Neural cell (in vitro differentiated cells): ENCODE data around the gene MLLT1. TPM values are rescaled to one million over a fixed set of nuclear protein-coding genes. Genes with fewer than 3 reads are reported as not detected.

ENCODE experiments used
- H2AFZ ChIP-seq: fragments of 200-600, 300-800 bp; sonication (generic), shearing (Covaris generic); 2 replicates; pipeline ENCODE4 v1.6.0; 2014; ENCODE audit warnings: low read depth, mild to moderate bottlenecking, antibody characterized with exemption, low read length, moderate library complexity
- H3F3A ChIP-seq: fragments of 200-600 bp; shearing (Covaris generic); 2 replicates; pipeline ENCODE4 v1.6.1; 2016; ENCODE audit warnings: mild to moderate bottlenecking, moderate library complexity, mixed read lengths, antibody characterized with exemption, low read length; ENCODE audit not compliant: insufficient read depth, poor library complexity, severe bottlenecking
- H3K27ac ChIP-seq: fragments of 200-600, 300-800 bp; sonication (generic), shearing (Covaris generic); 2 replicates; pipeline ENCODE4 v1.5.1; 2014; ENCODE audit warnings: mild to moderate bottlenecking, low read length, moderate library complexity
- H3K27me3 ChIP-seq: fragments of 300-800, 200-600 bp; sonication (generic), shearing (Covaris generic); 2 replicates; pipeline ENCODE4 v1.6.0; 2014; ENCODE audit warnings: mild to moderate bottlenecking, low read depth, low read length, moderate library complexity; ENCODE audit not compliant: insufficient read depth
- H3K36me3 ChIP-seq: fragments of 300-800, 200-600 bp; sonication (generic), shearing (Covaris generic); 2 replicates; pipeline ENCODE4 v1.5.1; 2014; ENCODE audit warnings: mild to moderate bottlenecking, antibody characterized with exemption, low read length, moderate library complexity; ENCODE audit not compliant: insufficient read depth
- H3K4me2 ChIP-seq: fragments of 300-800, 200-600 bp; sonication (generic), shearing (Covaris generic); 2 replicates; pipeline ENCODE4 v1.6.0; 2014; ENCODE audit warnings: mild to moderate bottlenecking, low read length
- H3K4me3 ChIP-seq: fragments of 300-800, 200-600 bp; sonication (generic), shearing (Covaris generic); 2 replicates; pipeline ENCODE4 v1.5.1; 2014; ENCODE audit warnings: mild to moderate bottlenecking, low read length, moderate library complexity
- H3K79me2 ChIP-seq: fragments of 200-600 bp; shearing (Covaris generic); replicated peaks from 2 replicates; pipeline ENCODE4 v1.6.0; 2014; ENCODE audit warnings: mild to moderate bottlenecking, low read length, moderate library complexity; ENCODE audit not compliant: insufficient read depth
- H3K9ac ChIP-seq: fragments of 300-800, 200-600 bp; sonication (generic), shearing (Covaris generic); 2 replicates; pipeline ENCODE4 v1.6.1; 2016; ENCODE audit warnings: mild to moderate bottlenecking, low read length, mixed read lengths
- H3K9me2 ChIP-seq: fragments of 200-600 bp; shearing (Covaris generic); 2 replicates; pipeline ENCODE4 v1.6.1; 2016; ENCODE audit warnings: mild to moderate bottlenecking, low read length, mixed read lengths; ENCODE audit not compliant: insufficient read depth
- H3K9me3 ChIP-seq: fragments of 200-600, 300-800 bp; sonication (generic), shearing (Covaris generic); 2 replicates; pipeline ENCODE4 v1.6.1; 2016; ENCODE audit warnings: mild to moderate bottlenecking, mixed run types, low read length, moderate library complexity, mixed read lengths
- H4K20me1 ChIP-seq: fragments of 200-600 bp; shearing (Covaris generic); 2 replicates; pipeline ENCODE4 v1.6.1; 2016; ENCODE audit warnings: mild to moderate bottlenecking, mixed run types; ENCODE audit not compliant: insufficient read depth
- CTCF ChIP-seq: fragments of 450-650 bp; IDR thresholded peaks from 2 replicates; pipeline ENCODE4 v1.5.1; 2014; ENCODE audit warnings: antibody characterized with exemption, mild to moderate bottlenecking, moderate library complexity; ENCODE audit not compliant: poor library complexity, severe bottlenecking
- EP300 ChIP-seq: fragments of 450-650 bp; conservative IDR thresholded peaks from 2 replicates; pipeline ENCODE4 v1.6.1; 2014; ENCODE audit warnings: antibody characterized with exemption, mild to moderate bottlenecking, moderate library complexity; ENCODE audit not compliant: poor library complexity, severe bottlenecking
- EZH2 ChIP-seq: fragments of 200-600, 300-800 bp; shearing (Covaris generic), sonication (generic); IDR thresholded peaks from 2 replicates; pipeline ENCODE4 v1.6.1; 2014; ENCODE audit warnings: antibody characterized with exemption, low read length, borderline replicate concordance, mild to moderate bottlenecking; ENCODE audit not compliant: insufficient read depth, poor library complexity, severe bottlenecking
- MXI1 ChIP-seq: fragments of 450-650 bp; conservative IDR thresholded peaks from 2 replicates; pipeline ENCODE4 v1.6.1; 2014; ENCODE audit warnings: antibody characterized with exemption, mild to moderate bottlenecking; ENCODE audit not compliant: poor library complexity, severe bottlenecking
- POLR2AphosphoS5 ChIP-seq: IDR thresholded peaks from 2 replicates; pipeline ENCODE4 v1.6.1; 2012
- RAD21 ChIP-seq: fragments of 450-650 bp; conservative IDR thresholded peaks from 2 replicates; pipeline ENCODE4 v1.6.1; 2014; ENCODE audit warnings: antibody characterized with exemption, mild to moderate bottlenecking, moderate library complexity
- REST ChIP-seq: IDR thresholded peaks from 2 replicates; pipeline ENCODE4 v1.6.1; 2012; ENCODE audit warnings: borderline replicate concordance
- SMC3 ChIP-seq: fragments of 450-650 bp; conservative IDR thresholded peaks from 2 replicates; pipeline ENCODE4 v1.6.1; 2014; ENCODE audit warnings: antibody characterized with exemption, mild to moderate bottlenecking, moderate library complexity; ENCODE audit not compliant: poor library complexity
- TAF1 ChIP-seq: IDR thresholded peaks from 2 replicates; pipeline ENCODE4 v1.6.1; 2012; ENCODE audit warnings: low read depth
- polyA plus RNA-seq: library from polyadenylated mRNA; depleted of rRNA; stranded (reverse); fragments of >200 nt; gene quantifications from 2 replicates; pipeline ENCODE4 v1.2.3, GENCODE V29; 2014

MLLT1 gene
- polyA plus RNA-seq, 1 donor from 2014 or later, result 34.0 TPM

GRCh38 chr19:6253954-6254733 is 25.6 kb downstream of the MLLT1 start:
- no peaks in the 10 kb centered on the region for H4K20me1 ChIP-seq
- H3K9me2 ChIP-seq, result no peaks in the 10 kb centered on the region
- H2AFZ ChIP-seq, result no peak overlapping the region
- no peaks in the 10 kb centered on the region for H3K27me3 ChIP-seq
- no peak overlapping the region for H3K4me2 ChIP-seq
- H3K27ac ChIP-seq, result no peak overlapping the region
- H3K4me3 ChIP-seq, result no peak overlapping the region
- TF ChIP-seq TAF1, result no peak
- TF ChIP-seq RAD21, result no peak
- no peak for TF ChIP-seq CTCF
- no peak for TF ChIP-seq MXI1
- no peak for TF ChIP-seq EP300
- no peak for TF ChIP-seq POLR2AphosphoS5
- TF ChIP-seq REST, result no peak
- no peak for TF ChIP-seq SMC3
- no peak for TF ChIP-seq EZH2
- no peaks in the 10 kb centered on the region for H3K9me3 ChIP-seq
- H3K79me2 ChIP-seq, result peaks cover 54% of the 10 kb centered on the region
- H3F3A ChIP-seq, result no peaks in the 10 kb centered on the region
- no peak overlapping the region for H3K9ac ChIP-seq
- H3K36me3 ChIP-seq, result peaks cover 8% of the 10 kb centered on the region

- H3K4me3 ChIP-seq, result no peak overlapping the region
- no peaks in the 10 kb centered on the region for H3K9me2 ChIP-seq
- peaks cover 2% of the 10 kb centered on the region for H3K9me3 ChIP-seq
- no peak overlapping the region for H3K4me2 ChIP-seq
- no peaks in the 10 kb centered on the region for H3F3A ChIP-seq
- peaks cover 66% of the 10 kb centered on the region for H3K79me2 ChIP-seq
- H3K36me3 ChIP-seq, result peaks cover 8% of the 10 kb centered on the region
- no peak overlapping the region for H3K9ac ChIP-seq
- H3K27ac ChIP-seq, result no peak overlapping the region
- H3K27me3 ChIP-seq, result no peaks in the 10 kb centered on the region
- no peak overlapping the region for H2AFZ ChIP-seq
- TF ChIP-seq POLR2AphosphoS5 (no peak), MXI1 (no peak), EZH2 (no peak), CTCF (no peak), REST (no peak), TAF1 (no peak), EP300 (no peak), RAD21 (no peak), SMC3 (no peak)
- no peaks in the 10 kb centered on the region for H4K20me1 ChIP-seq
Measured at GRCh38 chr19:6252066-6252465, 27.7 kb downstream of the MLLT1 start.
